H9 (cell line): ENCODE data around the gene FYN. TPM values are rescaled to one million over a fixed set of nuclear protein-coding genes. Genes with fewer than 3 reads are reported as not detected.

Experiments
- DNase-seq: peaks from one replicate; pipeline ENCODE4 v3.0.0-alpha.2; 2017
- H2AFZ ChIP-seq: one replicate; pipeline ENCODE4 v1.6.1; 2013; ENCODE audit warnings: mild to moderate bottlenecking, low read length, control low read depth, moderate library complexity
- H2AK5ac ChIP-seq: 2 replicates; pipeline ENCODE4 v1.6.1; 2013; ENCODE audit warnings: low read length, control low read depth, mixed read lengths; ENCODE audit not compliant: insufficient read length
- H2BK120ac ChIP-seq: one replicate; pipeline ENCODE4 v1.6.1; 2013; ENCODE audit warnings: low read depth, mild to moderate bottlenecking, low read length, control low read depth, inconsistent platforms; ENCODE audit not compliant: poor library complexity, severe bottlenecking
- H2BK12ac ChIP-seq: 2 replicates; pipeline ENCODE4 v1.6.1; 2013; ENCODE audit warnings: low read length, control low read depth, mixed read lengths, low read depth; ENCODE audit not compliant: insufficient read length
- H2BK15ac ChIP-seq: 2 replicates; pipeline ENCODE4 v1.6.1; 2013; ENCODE audit warnings: low read depth, low read length, control low read depth
- H2BK20ac ChIP-seq: one replicate; pipeline ENCODE4 v1.6.1; 2013; ENCODE audit warnings: low read depth, mild to moderate bottlenecking, low read length, control low read depth, inconsistent platforms; ENCODE audit not compliant: poor library complexity, severe bottlenecking
- H2BK5ac ChIP-seq: 2 replicates; pipeline ENCODE4 v1.6.1; 2013; ENCODE audit warnings: low read length, control low read depth, mixed read lengths; ENCODE audit not compliant: insufficient read length
- H3K14ac ChIP-seq: 2 replicates; pipeline ENCODE4 v1.6.1; 2013; ENCODE audit warnings: low read length, control low read depth; ENCODE audit not compliant: insufficient read depth
- H3K18ac ChIP-seq: 2 replicates; pipeline ENCODE4 v1.6.1; 2013; ENCODE audit warnings: low read depth, mild to moderate bottlenecking, mixed read lengths, low read length, control low read depth; ENCODE audit not compliant: insufficient read length
- H3K23ac ChIP-seq: 2 replicates; pipeline ENCODE4 v1.6.1; 2013; ENCODE audit warnings: low read length, control low read depth, mixed read lengths, low read depth; ENCODE audit not compliant: insufficient read length
- H3K23me2 ChIP-seq: 2 replicates; pipeline ENCODE4 v1.6.1; 2013; ENCODE audit warnings: low read depth, mild to moderate bottlenecking, mixed read lengths, low read length, control low read depth; ENCODE audit not compliant: insufficient read length, poor library complexity, severe bottlenecking
- H3K27ac ChIP-seq: 2 replicates; pipeline ENCODE4 v1.5.1; 2013; ENCODE audit warnings: low read length, control low read depth, mixed read lengths, low read depth; ENCODE audit not compliant: insufficient read length
- H3K27me3 ChIP-seq: 2 replicates; pipeline ENCODE4 v1.6.1; 2013; ENCODE audit warnings: low read length, control low read depth, inconsistent platforms; ENCODE audit not compliant: insufficient read depth
- H3K4ac ChIP-seq: 2 replicates; pipeline ENCODE4 v1.6.1; 2013; ENCODE audit warnings: low read depth, mild to moderate bottlenecking, control low read depth, inconsistent platforms, low read length, moderate library complexity
- H3K4me1 ChIP-seq: 2 replicates; pipeline ENCODE4 v1.6.1; 2013; ENCODE audit warnings: low read length, control low read depth, inconsistent platforms; ENCODE audit not compliant: insufficient read depth
- H3K4me2 ChIP-seq: 2 replicates; pipeline ENCODE4 v1.6.1; 2013; ENCODE audit warnings: low read length, control low read depth, mixed read lengths; ENCODE audit not compliant: insufficient read length, insufficient read depth
- H3K56ac ChIP-seq: 2 replicates; pipeline ENCODE4 v1.6.1; 2013; ENCODE audit warnings: low read depth, mild to moderate bottlenecking, mixed read lengths, low read length, control low read depth; ENCODE audit not compliant: insufficient read length
- H3K79me1 ChIP-seq: 2 replicates; pipeline ENCODE4 v1.6.1; 2013; ENCODE audit warnings: low read depth, mild to moderate bottlenecking, moderate library complexity, low read length, control low read depth, inconsistent platforms; ENCODE audit not compliant: insufficient read depth, poor library complexity, severe bottlenecking
- H3K79me2 ChIP-seq: 2 replicates; pipeline ENCODE4 v1.6.1; 2013; ENCODE audit warnings: low read length, control low read depth, inconsistent platforms; ENCODE audit not compliant: insufficient read depth
- H3K9ac ChIP-seq: 2 replicates; pipeline ENCODE4 v1.6.1; 2013; ENCODE audit warnings: low read length, control low read depth, mixed read lengths; ENCODE audit not compliant: insufficient read length; ENCODE audit errors: extremely low read depth
- H3K9me3 ChIP-seq: one replicate; pipeline ENCODE4 v1.6.1; 2013; ENCODE audit warnings: low read depth, low read length, inconsistent platforms; ENCODE audit not compliant: control insufficient read depth
- H3T11ph ChIP-seq: one replicate; pipeline ENCODE4 v1.6.1; 2013; ENCODE audit warnings: mild to moderate bottlenecking, low read length, control low read depth, inconsistent platforms
- H4K20me1 ChIP-seq: one replicate; pipeline ENCODE4 v1.6.1; 2013; ENCODE audit not compliant: control insufficient read depth, insufficient read length, insufficient read depth
- H4K5ac ChIP-seq: 2 replicates; pipeline ENCODE4 v1.6.1; 2013; ENCODE audit warnings: low read depth, mild to moderate bottlenecking, mixed read lengths, low read length, control low read depth; ENCODE audit not compliant: insufficient read length
- H4K8ac ChIP-seq: replicated peaks from 2 replicates; pipeline ENCODE4 v1.6.1; 2013; ENCODE audit warnings: low read length, control low read depth, mixed read lengths, low read depth; ENCODE audit not compliant: insufficient read length
- H4K91ac ChIP-seq: 2 replicates; pipeline ENCODE4 v1.6.1; 2013; ENCODE audit warnings: low read depth, mild to moderate bottlenecking, moderate library complexity, mixed read lengths, low read length, control low read depth; ENCODE audit not compliant: insufficient read length
- H3K27ac Mint-ChIP-seq, 3 experiments: 2 replicates in 2 of 3; 3 replicates in 1 of 3; pipeline ENCODE4 v1.8.0; 2020 to 2021; ENCODE audit warnings: mixed read lengths in 3 of 3, mild to moderate bottlenecking in 1 of 3, moderate library complexity in 1 of 3
- H3K27me3 Mint-ChIP-seq: 2 replicates; pipeline ENCODE4 v1.8.0; 2021; ENCODE audit warnings: low read depth, mild to moderate bottlenecking, moderate library complexity, mixed read lengths
- H3K36me3 Mint-ChIP-seq, 3 experiments: 2 replicates in 2 of 3; 3 replicates in 1 of 3; pipeline ENCODE4 v1.8.0; 2020 to 2021; ENCODE audit warnings: low read depth in 3 of 3, mixed read lengths in 3 of 3; ENCODE audit not compliant: insufficient read depth in 1 of 3
- H3K4me1 Mint-ChIP-seq, 2 experiments: 2 replicates each; pipeline ENCODE4 v1.8.0; 2020; ENCODE audit warnings: mixed read lengths in 2 of 2
- H3K4me3 Mint-ChIP-seq, 2 experiments: 2 replicates in 1 of 2; 3 replicates in 1 of 2; pipeline ENCODE4 v1.8.0; 2020 to 2021; ENCODE audit warnings: mild to moderate bottlenecking in 2 of 2, mixed read lengths in 2 of 2, moderate library complexity in 1 of 2
- H3K9me3 Mint-ChIP-seq, 2 experiments: 2 replicates in 1 of 2; 3 replicates in 1 of 2; pipeline ENCODE4 v1.8.0; 2020; ENCODE audit warnings: mild to moderate bottlenecking in 2 of 2, mixed read lengths in 2 of 2, moderate library complexity in 1 of 2
- CTCF ChIP-seq: fragments of 200-600 bp; sonication (generic); conservative IDR thresholded peaks from 3 replicates; pipeline ENCODE4 v1.8.0; 2021; ENCODE audit warnings: antibody characterized with exemption, mild to moderate bottlenecking
- WGBS: extraction: QIAGEN DNeasy Blood & Tissue Kit; methylation state at CpG from one replicate; pipeline ENCODE4 v1.1.7; 2013; ENCODE audit warnings: missing lambda C conversion rate, low lambda C conversion rate, mixed read lengths; ENCODE audit not compliant: insufficient read length; ENCODE audit errors: extremely low coverage; 5-methylcytosine and 5-hydroxymethylcytosine counted together
- total RNA-seq: library from RNA; stranded (reverse); gene quantifications from 2 replicates; pipeline ENCODE4 v1.2.1, GENCODE V29; 2021

The FYN gene
- total RNA-seq, 1 experiment from 2014 or later: 64.8 TPM

GRCh38 chr6:111685526-111685925 lies 187.7 kb downstream of the FYN start:
- H2AK5ac ChIP-seq: no peak overlapping the region
- no CpG with 5 or more reads among the region's 2 CpGs for WGBS

More at GRCh38 chr6:111685526-111685925, 187.7 kb downstream of the FYN start:
- Histone ChIP-seq H4K8ac (no peak overlapping the region), H4K91ac (no peak overlapping the region), H3K18ac (no peak overlapping the region), H3K9me3 (no peaks in the 10 kb centered on the region), H3K4ac (no peak overlapping the region), H3K14ac (no peak overlapping the region), H3K23me2 (no peaks in the 10 kb centered on the region), H3K4me2 (no peak overlapping the region), H2BK15ac (no peak overlapping the region), H3K27ac (no peak overlapping the region), H3T11ph (no peak overlapping the region), H4K20me1 (no peaks in the 10 kb centered on the region), H3K27me3 (no peaks in the 10 kb centered on the region), H2BK20ac (no peak overlapping the region), H4K5ac (no peak overlapping the region), H2BK12ac (no peak overlapping the region), H3K9ac (no peak overlapping the region), H3K23ac (no peak overlapping the region), H3K4me1 (0 out of 2 replicates have a peak, but pooled peaks cover 3% of the 10 kb centered on the region), H2BK5ac (no peak overlapping the region), H3K79me2 (no peaks in the 10 kb centered on the region), H2AFZ (no peak overlapping the region), H2BK120ac (no peak overlapping the region), H3K56ac (no peak overlapping the region), H3K79me1 (no peaks in the 10 kb centered on the region)
- peaks cover 11 to 34% (median 25%) of the 10 kb centered on the region in 3 experiments; a peak in 6 of 7 replicates for H3K36me3 Mint-ChIP-seq
- peaks cover 9 to 16% of the 10 kb centered on the region in 2 experiments for H3K4me1 Mint-ChIP-seq
- H3K4me3 Mint-ChIP-seq: no peak overlapping the region
- no peaks in the 10 kb centered on the region for H3K27me3 Mint-ChIP-seq
- TF ChIP-seq CTCF: no peak
- H3K9me3 Mint-ChIP-seq: no peaks in the 10 kb centered on the region
- no peak for DNase-seq
- H3K27ac Mint-ChIP-seq: no peak overlapping the region
